ENCODE measurements around the gene JAZF1. TPM values are rescaled to one million over a fixed set of nuclear protein-coding genes. Genes with fewer than 3 reads are reported as not detected.

JAZF1 gene
- total and polyA plus RNA-seq, 10 of the 15 experiments (the other 5 are each of a cell fraction or from before 2014, with no cell fraction given), result 0.04 to 0.82 (median 0.15) TPM; not detected in 3

- no peaks in the 10 kb centered on the region for H3K79me2 ChIP-seq (ENCODE audit: control insufficient read depth, insufficient read depth, low read length)
- BruUV-seq (replicated peaks), result no TSS peak
- CTCF ChIA-PET, result no interaction called here
- no peak overlapping the region for H2AFZ ChIP-seq (ENCODE audit: control insufficient read depth, low read depth, low read length)
- SMC1A ChIA-PET (ENCODE audit: uncharacterized antibody, unreplicated experiment), result no interaction called here
- FAIRE-seq (no peak), ATAC-seq (no peak), DNase-seq (ENCODE audit: low read depth, low spot score) (no peak)
- RAD21 ChIA-PET (ENCODE audit: unreplicated experiment), result no interaction called here
- no peaks in the 10 kb centered on the region; a peak in 4 of 4 replicates for H3K27me3 ChIP-seq (replicated peaks in 1 of 2; ENCODE audit: control insufficient read depth in 2 of 2, insufficient read depth in 2 of 2, low read length in 1 of 2)
- no peak overlapping the region for H3K27ac ChIP-seq (ENCODE audit: control insufficient read depth, insufficient read depth)
- POLR2A ChIA-PET, result no interaction called here
- no peaks in the 10 kb centered on the region for H3K4me1 ChIP-seq (ENCODE audit: control insufficient read depth, insufficient read depth, low read length)
- no peak overlapping the region for H3K4me3 ChIP-seq
- no peak overlapping the region for H3K9ac ChIP-seq (ENCODE audit: control insufficient read depth, insufficient read depth, low read length)
- H3K36me3 ChIP-seq (ENCODE audit: control insufficient read depth in 2 of 2, insufficient read depth in 2 of 2, low read length in 1 of 2), result no peaks in the 10 kb centered on the region
- TF ChIP-seq PKNOX1 (IDR thresholded peaks at IDR 0.05) (no peak), NFXL1 (IDR thresholded peaks at IDR 0.05; ENCODE audit: borderline replicate concordance) (no peak), GATAD2B (conservative IDR thresholded peaks at IDR 0.05; ENCODE audit: low read depth) (no peak), CEBPB (IDR thresholded peaks at IDR 0.05; ENCODE audit: borderline replicate concordance in 1 of 2, low read depth in 2 of 2, low read length in 2 of 2) (no peak), RELA (IDR thresholded peaks at IDR 0.05; ENCODE audit: borderline replicate concordance, partially characterized antibody) (no peak), NR2C2 (IDR thresholded peaks at IDR 0.05; ENCODE audit: borderline replicate concordance, control insufficient read depth, insufficient read length, low read depth) (no peak), POLR2A (IDR thresholded peaks at IDR 0.05; ENCODE audit: low read depth, low read length) (no peak), LARP7 (IDR thresholded peaks at IDR 0.05) (no peak), EGR1 (IDR thresholded peaks at IDR 0.05; ENCODE audit: borderline replicate concordance in 1 of 2, low read depth in 2 of 2, low read length in 2 of 2) (no peak), ZNF274 (IDR thresholded peaks at IDR 0.05; ENCODE audit: insufficient read depth, insufficient read length) (no peak)
- H4K20me1 ChIP-seq (ENCODE audit: control insufficient read depth, insufficient read depth), result peaks cover 3% of the 10 kb centered on the region; the same call in 1 of the 2 replicates
- in situ Hi-C loops (cut with MboI) (no loop called here), intact Hi-C loops (cut with micrococcal nuclease; ENCODE audit: unreplicated experiment) (no loop called here)
- WGBS (ENCODE audit: insufficient coverage, insufficient replicate concordance, low lambda C conversion rate, missing lambda C conversion rate), result 40% methylated on average over 5 of the region's 5 CpGs
- no peaks in the 10 kb centered on the region for H3K9me3 ChIP-seq (replicated peaks; ENCODE audit: control insufficient read depth, insufficient read depth, low read length)
- no peak overlapping the region for H3K4me2 ChIP-seq (ENCODE audit: control insufficient read depth, insufficient read depth)
These were observed 54.1 kb downstream of the JAZF1 start for GRCh38 chr7:28126410-28127041.
